H54 (cell line): ENCODE measurements around the gene ARHGAP15.

Experiments used
- DNase-seq: peaks from one replicate; pipeline ENCODE4 v3.0.0; 2011; ENCODE audit warnings: low spot score, mixed read lengths; ENCODE audit not compliant: insufficient read length
- FAIRE-seq: peaks from 3 replicates; lab custom pipeline; 2011; peaks lifted over from hg19 to GRCh38; lab: Jason Lieb, UNC
- POLR2A ChIP-seq: IDR thresholded peaks from 2 replicates; pipeline ENCODE4 v1.6.1; 2011; ENCODE audit warnings: low read depth, mild to moderate bottlenecking, low read length

The ARHGAP15 gene

DNA sequence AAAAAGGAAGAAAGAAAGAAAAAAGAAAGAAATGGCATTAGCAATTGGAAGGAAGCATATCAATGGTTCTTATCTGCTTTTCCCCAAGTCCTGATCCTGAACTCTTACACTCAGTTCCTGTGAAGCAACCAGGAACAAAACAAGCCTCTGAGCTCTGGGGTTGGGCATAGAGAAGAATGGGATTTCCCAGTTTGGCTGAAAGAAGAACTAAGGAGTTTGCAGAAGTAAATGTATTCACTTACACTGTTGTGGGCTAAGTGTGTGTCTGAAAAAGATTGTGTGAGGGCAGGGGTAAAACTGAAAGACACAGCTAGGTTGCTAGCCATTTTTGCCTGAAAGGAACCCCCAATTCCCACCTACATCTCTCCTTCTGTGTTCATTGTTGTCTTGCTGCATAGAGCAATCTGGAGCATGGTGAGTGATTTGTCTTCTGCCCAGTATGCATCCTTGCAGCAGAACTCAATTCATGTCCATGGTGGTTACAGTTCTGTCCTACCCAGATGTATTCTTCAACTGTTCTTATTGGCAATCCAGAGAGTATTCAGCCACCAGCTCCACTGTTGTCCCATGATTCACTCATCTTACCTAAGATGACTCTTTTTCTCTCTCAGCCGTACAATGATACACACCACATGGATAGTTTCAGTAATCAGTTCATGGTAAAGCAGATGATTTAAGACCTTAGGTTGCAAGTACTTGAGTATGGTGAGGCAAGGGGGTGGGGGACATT lies 348.7 kb downstream of the ARHGAP15 start:
- DNase-seq: no peak
- no peak for FAIRE-seq
- TF ChIP-seq POLR2A: no peak

DNA sequence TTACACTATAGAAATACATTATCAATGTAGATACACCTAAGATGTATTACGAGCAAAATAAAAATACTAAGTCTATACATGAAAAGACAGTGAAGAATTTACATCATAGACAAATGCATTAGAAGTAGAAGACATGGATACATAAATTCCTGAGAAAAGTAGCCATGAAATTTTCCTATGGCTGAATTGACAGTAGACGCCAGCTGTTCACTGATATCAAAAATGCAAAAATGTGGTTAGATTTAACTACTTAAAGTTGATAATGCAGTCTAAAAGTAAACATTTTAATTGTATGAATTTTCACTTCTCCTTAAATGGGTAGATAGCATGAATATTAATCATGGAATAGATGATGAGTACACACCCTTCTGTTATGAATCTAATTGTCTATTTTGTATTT lies 350.9 kb downstream of the ARHGAP15 start:
- TF ChIP-seq POLR2A: no peak
- no peak for FAIRE-seq
- DNase-seq: no peak

GRCh38 chr2:143480601-143481236 lies 351.5 kb downstream of the ARHGAP15 start:
- DNase-seq: no peak
- TF ChIP-seq POLR2A: no peak

DNA sequence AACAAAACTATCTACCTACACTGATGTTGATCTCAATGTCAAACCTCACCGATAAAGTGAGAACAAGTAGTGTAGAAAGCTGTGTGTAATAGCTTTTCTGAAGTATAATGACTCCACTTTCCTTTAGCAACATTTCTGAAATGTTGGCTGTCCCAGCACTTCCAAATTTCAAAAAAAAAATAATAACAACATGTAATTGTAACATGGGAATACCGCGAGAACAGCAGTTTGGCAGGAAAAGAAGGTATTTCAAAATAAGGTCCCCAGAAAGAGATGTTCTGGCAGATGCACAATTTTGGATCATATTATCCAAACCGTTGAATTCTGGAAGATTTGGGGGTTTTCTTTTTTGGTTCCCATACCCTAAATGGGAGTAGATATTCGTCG lies 352.0 kb downstream of the ARHGAP15 start:
- DNase-seq (no peak), FAIRE-seq (no peak)
- TF ChIP-seq POLR2A: no peak

More at GRCh38 chr2:143480601-143481236, 351.5 kb downstream of the ARHGAP15 start:
- peak; percentile 23 for FAIRE-seq

GRCh38 chr2:143481733-143482132 lies 352.5 kb downstream of the ARHGAP15 start:
- DNase-seq: no peak
- FAIRE-seq: no peak
- TF ChIP-seq POLR2A: no peak

DNA sequence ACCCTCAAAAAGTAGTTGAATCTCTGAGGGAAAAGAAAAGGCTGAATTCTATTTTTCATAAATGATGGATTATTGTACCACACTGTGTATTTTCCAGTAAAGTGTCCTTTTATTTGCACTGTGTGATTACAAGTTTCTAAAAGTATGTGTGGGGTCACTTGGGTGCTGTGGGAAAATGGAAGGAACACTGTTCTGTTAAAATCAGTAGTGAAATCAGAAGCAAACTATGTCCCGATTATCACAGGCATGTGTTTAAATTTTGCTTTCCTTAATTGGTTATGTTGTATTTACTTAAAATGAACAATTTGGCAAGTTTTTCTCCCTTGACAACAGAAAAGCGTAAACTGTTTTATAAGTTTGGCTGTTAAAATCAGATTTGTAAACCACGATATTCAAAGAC lies 353.1 kb downstream of the ARHGAP15 start:
- FAIRE-seq (no peak), DNase-seq (no peak)
- TF ChIP-seq POLR2A: no peak

DNA sequence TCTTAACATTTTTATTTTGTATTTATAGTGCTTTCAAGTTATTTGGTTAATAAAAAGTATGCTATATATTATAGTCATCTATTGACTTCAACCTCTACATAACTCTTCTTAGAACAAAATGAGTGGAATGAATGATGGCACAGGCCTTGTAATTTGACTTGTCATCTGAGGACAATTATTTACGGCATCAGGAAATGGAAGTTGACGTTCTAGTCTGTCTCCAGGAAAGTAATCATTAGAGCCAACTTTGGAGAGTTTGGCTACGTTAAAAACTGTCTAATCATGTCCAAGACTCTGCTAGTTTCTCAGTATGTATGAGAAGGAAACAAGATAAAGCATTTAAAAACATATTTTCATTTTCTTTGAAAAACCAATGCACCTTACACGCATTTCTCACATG lies 353.6 kb downstream of the ARHGAP15 start:
- TF ChIP-seq POLR2A: no peak
- FAIRE-seq (no peak), DNase-seq (no peak)

DNA sequence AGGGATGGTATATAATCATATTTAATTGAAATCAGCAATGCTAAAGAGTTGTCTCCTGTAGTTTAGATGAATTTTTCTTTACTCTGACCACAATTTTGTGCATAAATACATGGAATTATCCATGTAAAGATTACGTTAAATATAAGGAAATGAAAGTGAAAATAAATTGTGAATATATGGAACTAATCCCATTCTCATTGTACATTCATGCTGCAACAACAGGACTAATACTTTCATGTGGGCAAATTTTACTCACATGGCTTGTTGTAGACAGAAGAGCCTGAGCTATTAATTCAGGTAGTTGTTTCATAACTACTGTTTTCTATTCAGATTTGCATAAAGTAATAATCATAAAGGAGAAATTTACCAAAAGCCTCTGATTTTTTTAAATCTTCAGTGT lies 357.8 kb downstream of the ARHGAP15 start:
- no peak for TF ChIP-seq POLR2A
- DNase-seq (no peak), FAIRE-seq (no peak)

DNA sequence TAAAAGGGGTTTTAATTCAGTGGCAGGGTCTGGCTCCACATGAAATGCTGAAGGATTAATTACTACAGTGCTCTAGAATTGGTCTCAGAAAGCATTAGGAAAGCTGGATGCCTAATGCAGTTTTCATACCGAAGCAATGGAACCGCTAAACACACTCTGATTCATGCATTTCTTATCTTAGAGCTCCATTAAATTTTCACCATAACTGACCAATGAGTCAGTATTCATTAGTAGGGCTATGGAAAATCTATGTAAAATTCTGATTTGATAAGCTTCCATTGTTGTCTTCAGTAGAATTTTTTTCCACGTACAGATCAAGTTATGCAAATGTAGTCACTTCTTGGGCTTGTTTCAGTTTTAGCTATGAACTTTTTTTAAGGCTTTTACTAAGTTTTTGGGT lies 359.9 kb downstream of the ARHGAP15 start:
- peak; percentile 94 for FAIRE-seq
- no peak for TF ChIP-seq POLR2A
- peak; percentile 5 for DNase-seq

GRCh38 chr2:143491131-143491530 lies 361.9 kb downstream of the ARHGAP15 start:
- no peak for TF ChIP-seq POLR2A
- DNase-seq (no peak), FAIRE-seq (no peak)

DNA sequence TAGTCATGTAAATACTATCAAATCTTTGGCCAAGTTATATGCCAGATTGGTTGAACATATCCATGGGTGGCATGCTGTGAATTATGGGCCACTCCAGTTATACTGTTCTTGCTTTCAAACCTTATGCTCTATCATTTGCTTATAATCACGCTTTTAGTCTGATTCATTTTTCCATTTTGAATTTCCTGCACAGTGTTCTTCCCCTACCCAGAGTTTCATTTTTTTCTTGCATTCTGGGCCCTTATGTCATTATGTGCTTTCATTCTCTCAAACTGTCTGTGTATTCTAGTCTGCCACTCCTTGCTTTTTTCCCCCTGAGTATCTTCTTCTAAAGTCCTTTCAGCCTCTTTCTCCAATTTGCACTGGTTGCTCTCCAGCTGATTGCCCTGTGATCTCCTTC lies 364.1 kb downstream of the ARHGAP15 start:
- no peak for FAIRE-seq
- TF ChIP-seq POLR2A: no peak
- no peak for DNase-seq

DNA sequence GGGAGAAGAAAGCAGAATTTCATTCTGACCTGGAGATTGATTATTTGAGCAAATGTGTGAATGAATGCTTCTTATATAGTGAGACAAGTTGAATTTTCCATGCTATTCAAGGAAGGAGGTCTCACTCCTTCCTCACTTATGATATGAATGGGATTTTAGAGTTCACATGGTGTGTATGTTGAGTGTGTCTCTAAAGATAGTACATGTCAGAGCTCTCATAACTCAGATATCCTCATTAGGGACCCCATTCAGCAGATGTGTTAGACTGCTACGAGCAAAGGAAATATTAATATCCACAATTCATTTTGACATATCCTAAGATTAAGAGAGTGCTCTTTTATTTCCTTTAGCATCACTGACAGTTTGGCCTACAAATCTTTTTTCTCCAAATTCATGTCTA lies 368.5 kb downstream of the ARHGAP15 start:
- no peak for DNase-seq
- TF ChIP-seq POLR2A: no peak
- FAIRE-seq: no peak

DNA sequence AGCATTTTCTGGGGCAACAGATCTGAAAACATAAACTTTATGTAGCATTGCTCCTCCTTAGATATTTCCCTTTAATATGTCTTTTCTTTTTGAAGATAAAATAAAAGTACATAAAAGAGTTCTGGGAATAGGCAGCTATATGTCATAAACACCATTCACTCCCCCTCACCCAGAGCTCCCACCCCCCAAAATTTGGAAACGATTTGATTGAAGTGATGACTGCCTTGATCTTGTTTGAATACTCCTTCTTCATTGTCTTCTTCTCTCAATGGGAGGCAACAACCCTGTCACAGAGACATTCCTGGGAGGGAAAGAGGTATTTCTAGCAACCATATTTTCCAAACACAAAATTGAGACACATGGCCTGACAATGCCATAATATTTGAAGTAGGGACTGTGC lies 369.3 kb downstream of the ARHGAP15 start:
- FAIRE-seq (no peak), DNase-seq (no peak)
- TF ChIP-seq POLR2A: no peak

DNA sequence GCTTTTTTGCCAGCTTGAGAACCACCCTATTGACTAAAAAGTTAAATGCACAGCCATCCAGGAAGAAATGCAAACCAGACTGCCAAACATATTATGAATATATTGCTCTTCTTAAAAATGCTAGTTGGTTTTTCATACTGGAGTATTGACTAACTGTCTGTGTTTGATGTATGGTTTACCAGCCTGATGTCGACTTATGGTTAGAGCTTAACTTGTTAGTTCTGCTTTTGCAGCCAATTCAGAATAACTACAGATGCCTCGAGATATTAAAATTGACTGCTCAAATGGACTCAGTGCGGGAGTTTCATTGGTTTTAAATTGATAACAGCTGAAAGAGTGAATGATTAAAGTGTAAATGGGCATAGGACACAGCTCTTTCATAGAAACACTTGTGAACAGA lies 369.8 kb downstream of the ARHGAP15 start:
- no peak for TF ChIP-seq POLR2A
- FAIRE-seq: no peak
- no peak for DNase-seq

- TF ChIP-seq POLR2A: no peak
- FAIRE-seq: no peak
- DNase-seq: no peak
Measured at GRCh38 chr2:143501106-143501676, 372.0 kb downstream of the ARHGAP15 start.

- FAIRE-seq (no peak), DNase-seq (no peak)
- no peak for TF ChIP-seq POLR2A
Measured at GRCh38 chr2:143503280-143503679, 374.1 kb downstream of the ARHGAP15 start.
